Activated naive CD4-positive, alpha-beta T cell treated with anti-CD3 and anti-CD28 coated beads, Interleukin-2, amount 50 U/mL, for 72 hours (primary cell): ENCODE measurements around the gene SPOCK1. TPM values are rescaled to one million over a fixed set of nuclear protein-coding genes. Genes with fewer than 3 reads are reported as not detected.

Experiments
- ATAC-seq, 2 donors: fragments of 150-1000 bp; cut with Tn5 transposase; 2 replicates each; pipeline ENCODE4 v1.10.0; 2021; ENCODE audit warnings: mild to moderate bottlenecking in 2 of 2, moderate library complexity in 2 of 2
- DNase-seq, 2 donors: peaks; one replicate each; pipeline ENCODE4 v3.0.0; 2021 to 2022; ENCODE audit warnings: low spot score in 2 of 2
- H3K27ac Mint-ChIP-seq, 2 donors: one replicate each; pipeline ENCODE4 v1.8.0; 2022; ENCODE audit warnings: mild to moderate bottlenecking in 2 of 2, mixed read lengths in 2 of 2
- H3K36me3 Mint-ChIP-seq, 2 donors: one replicate each; pipeline ENCODE4 v1.8.0; 2022; ENCODE audit warnings: mixed read lengths in 2 of 2
- H3K9me3 Mint-ChIP-seq, 2 donors: one replicate each; pipeline ENCODE4 v1.8.0; 2022; ENCODE audit warnings: mixed read lengths in 2 of 2
- total RNA-seq, 2 donors: library from RNA; stranded (reverse); gene quantifications; one replicate each; pipeline ENCODE4 v1.2.3, GENCODE V29; 2022

Gene SPOCK1
- total RNA-seq, 2 donors from 2014 or later = not detected

DNA sequence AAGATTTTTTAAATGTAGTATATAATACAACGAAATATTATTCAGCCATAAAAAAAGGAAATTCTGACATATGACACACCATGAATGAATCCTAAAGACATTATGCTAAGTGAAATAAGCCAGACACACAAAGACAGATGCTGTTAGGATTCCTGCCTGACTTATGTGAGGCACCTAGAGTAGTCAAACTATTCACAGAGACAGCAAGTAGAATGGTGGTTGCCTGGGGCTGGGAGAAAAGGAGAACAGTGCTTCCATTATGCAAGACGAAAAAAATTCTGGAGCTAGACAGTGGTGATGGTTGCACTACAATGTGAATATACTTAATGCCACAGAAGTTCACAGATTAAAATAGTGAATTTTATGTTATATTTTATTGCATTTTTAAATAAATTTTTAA lies 66.8 kb downstream of the SPOCK1 start:
- Mint-ChIP-seq H3K27ac (no peak overlapping the region), H3K36me3 (no peaks in the 10 kb centered on the region), H3K9me3 (no peaks in the 10 kb centered on the region)
- ATAC-seq (no peak), DNase-seq (no peak)

DNA sequence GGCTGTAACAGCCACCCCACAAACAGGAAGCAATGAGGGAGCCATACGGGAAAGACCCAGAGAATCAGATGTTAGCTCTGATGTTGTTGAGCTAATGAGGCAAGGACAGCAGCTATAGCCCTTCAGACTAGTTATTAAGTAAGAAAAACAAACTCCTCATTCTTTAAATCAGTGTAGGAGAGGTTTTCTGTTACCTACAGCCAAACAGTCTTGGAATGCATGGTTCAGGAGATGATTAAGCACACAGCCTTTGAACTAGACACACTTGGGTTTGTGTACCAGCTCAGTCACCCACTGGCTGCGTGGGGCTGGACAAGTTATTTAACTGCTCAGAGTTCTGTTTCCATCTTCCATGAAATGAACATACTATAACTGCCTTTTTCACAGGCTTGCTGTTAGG lies 68.1 kb downstream of the SPOCK1 start:
- Mint-ChIP-seq H3K9me3 (no peaks in the 10 kb centered on the region), H3K27ac (no peak overlapping the region), H3K36me3 (no peaks in the 10 kb centered on the region)
- ATAC-seq (no peak), DNase-seq (no peak)

DNA sequence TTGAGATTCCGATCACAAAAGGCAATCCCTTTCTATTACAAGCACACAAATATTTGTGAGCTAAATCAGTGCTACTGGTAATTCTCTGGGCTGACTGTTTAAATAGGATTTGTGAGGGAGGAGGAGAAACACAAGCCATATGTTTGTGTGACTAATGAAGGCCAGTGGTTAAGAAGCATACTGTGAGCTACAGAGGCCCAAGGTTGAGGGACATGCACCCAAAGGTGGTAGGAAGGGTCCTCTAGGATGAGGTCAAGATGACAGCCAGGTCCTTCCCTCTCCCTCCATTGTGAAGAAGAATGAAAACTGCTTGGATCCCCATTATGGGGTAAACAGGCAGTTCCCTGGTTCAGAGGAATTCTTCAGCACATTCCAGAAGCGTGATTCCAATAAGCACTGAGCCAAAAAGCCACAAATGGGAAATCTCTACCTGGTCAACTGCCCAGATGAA lies 83.9 kb downstream of the SPOCK1 start:
- DNase-seq = no peak
- Mint-ChIP-seq H3K9me3 (peaks cover 8 to 9% of the 10 kb centered on the region in 2 donors), H3K36me3 (no peaks in the 10 kb centered on the region), H3K27ac (no peak overlapping the region)
- no peak for ATAC-seq

DNA sequence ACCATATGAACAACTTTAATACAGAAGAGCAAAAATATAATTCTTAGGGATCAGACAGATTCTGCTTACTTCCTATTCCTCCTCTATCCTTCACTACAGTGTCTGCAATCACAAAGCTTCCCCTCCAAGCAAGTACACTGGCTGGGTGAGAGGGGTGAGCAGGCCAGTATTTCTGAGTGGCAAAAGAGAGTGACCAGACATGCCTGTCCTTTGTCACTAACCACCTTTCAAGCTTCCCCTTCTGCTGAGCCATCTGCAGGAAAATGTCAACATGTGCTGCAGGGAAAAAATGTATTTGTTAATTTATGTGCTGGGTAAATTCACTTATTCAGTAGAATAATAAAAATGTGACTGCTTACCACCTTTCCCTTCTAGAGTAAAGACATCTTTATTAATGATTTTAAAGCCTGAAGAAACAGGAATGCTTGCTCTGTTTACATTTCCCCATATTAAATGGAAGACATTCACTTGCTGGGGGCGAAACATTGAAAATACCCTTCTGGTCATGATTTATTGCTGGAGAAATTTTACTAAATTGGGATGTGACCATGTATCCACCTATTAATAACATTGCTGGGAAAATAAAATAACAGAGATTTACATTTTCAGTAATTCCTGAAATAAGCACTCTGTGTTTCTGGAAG lies 84.9 kb downstream of the SPOCK1 start:
- Mint-ChIP-seq H3K36me3 (no peaks in the 10 kb centered on the region), H3K27ac (no peak overlapping the region), H3K9me3 (peaks cover 4 to 8% of the 10 kb centered on the region in 2 donors)
- no peak for DNase-seq
- no peak for ATAC-seq

DNA sequence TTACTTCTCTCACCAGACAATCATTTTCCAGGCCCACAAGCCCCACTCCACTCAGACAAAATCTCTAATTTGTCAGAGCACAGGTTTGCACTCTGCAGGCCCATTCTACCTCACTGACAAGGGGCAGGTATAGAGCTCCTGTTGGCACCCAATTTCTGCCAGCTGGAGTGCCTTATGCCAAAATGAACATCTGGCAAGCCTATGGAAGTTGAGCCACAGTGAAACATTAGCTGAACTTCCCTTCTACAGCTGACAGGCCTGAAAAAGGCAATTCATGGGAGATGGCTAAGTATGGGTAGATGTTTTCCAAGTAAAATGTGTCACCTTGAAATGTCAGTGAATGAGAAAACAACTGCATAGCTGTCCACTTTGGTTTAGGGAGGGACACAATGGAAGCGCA lies 87.0 kb downstream of the SPOCK1 start:
- no peaks in the 10 kb centered on the region for H3K36me3 Mint-ChIP-seq
- H3K27ac Mint-ChIP-seq = no peak overlapping the region
- peaks cover 4 to 8% of the 10 kb centered on the region in 2 donors for H3K9me3 Mint-ChIP-seq
- DNase-seq (no peak), ATAC-seq (no peak)

DNA sequence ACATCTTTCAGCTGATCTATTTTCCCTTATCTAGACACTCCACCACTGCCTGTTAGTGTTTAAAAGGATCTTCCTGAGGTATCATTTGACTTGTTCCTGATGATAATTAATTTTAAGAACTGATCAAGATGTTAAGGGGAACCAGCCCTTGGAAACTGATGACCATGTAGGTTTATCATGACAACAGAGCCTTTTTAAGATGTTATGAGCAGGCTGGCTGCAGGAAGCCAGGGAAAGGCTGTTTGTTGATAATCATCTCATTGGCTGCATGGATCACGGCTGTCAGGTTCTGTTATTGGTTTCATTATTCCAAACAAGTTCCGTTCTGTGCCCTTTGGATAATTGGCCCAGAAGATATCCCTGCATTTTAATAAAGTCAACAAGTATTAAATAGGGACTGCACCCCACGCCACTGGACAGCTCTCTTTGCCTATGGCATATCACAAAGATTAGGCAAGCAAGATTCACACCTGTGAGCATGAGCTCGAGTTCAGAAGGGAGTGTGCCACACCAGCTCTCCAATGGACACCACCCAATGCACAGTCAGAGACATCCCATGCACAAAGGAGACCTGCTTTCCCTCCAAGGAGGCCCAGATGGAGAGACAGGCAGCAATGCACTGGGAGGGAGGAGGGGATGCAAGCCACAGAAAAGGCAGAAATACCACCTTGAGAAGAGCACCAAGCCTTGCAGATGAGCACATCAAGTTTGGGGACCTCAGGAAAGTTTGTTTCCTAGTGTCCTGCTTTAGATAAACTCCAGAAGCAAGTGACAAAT lies 88.7 kb downstream of the SPOCK1 start:
- ATAC-seq (no peak), DNase-seq (no peak)
- H3K9me3 Mint-ChIP-seq = peaks cover 0 to 4% of the 10 kb centered on the region in 2 donors
- H3K27ac Mint-ChIP-seq = no peak overlapping the region
- H3K36me3 Mint-ChIP-seq = no peaks in the 10 kb centered on the region

DNA sequence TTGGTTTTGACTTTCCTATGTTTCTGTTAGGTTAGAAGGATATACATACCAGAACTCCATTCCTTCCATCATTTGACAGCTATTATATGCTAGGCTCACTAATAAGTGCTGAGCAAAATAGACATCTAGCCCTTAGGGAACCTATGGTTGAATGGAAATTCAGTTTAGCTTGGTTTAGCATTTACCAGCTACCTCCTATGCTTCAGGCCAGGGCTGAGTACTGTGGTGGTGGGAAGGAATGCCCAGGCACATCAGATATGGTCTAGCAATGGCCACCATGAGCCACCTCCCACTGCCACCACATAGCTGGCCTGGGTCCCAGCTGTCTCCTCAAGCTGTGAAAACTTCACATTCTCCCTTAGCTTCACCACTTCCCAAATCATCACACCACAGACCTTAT lies 89.4 kb downstream of the SPOCK1 start:
- ATAC-seq (no peak), DNase-seq (no peak)
- H3K9me3 Mint-ChIP-seq = no peaks in the 10 kb centered on the region
- no peak overlapping the region for H3K27ac Mint-ChIP-seq
- H3K36me3 Mint-ChIP-seq = no peaks in the 10 kb centered on the region

DNA sequence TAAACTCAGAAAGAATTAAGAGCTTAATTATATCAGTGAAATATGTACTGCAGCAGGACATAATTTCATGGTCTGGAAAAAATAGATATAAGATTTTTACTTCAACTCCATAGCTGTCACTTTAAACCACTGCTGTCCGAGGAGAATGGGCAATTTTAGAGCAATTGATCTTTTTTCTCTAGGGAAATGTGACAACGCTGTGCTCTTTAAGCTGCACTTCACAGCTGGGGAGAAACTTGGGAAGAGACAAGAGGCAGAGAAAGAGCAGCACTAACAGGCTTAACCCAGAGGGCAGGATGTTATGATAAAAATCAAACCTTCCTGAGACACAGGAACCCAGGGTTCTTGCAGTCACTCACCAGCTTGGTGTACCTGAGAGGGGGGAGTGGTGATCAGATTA lies 92.0 kb downstream of the SPOCK1 start:
- no peak overlapping the region for H3K27ac Mint-ChIP-seq
- no peak for DNase-seq
- ATAC-seq = no peak
- no peaks in the 10 kb centered on the region for H3K36me3 Mint-ChIP-seq
- no peaks in the 10 kb centered on the region for H3K9me3 Mint-ChIP-seq

DNA sequence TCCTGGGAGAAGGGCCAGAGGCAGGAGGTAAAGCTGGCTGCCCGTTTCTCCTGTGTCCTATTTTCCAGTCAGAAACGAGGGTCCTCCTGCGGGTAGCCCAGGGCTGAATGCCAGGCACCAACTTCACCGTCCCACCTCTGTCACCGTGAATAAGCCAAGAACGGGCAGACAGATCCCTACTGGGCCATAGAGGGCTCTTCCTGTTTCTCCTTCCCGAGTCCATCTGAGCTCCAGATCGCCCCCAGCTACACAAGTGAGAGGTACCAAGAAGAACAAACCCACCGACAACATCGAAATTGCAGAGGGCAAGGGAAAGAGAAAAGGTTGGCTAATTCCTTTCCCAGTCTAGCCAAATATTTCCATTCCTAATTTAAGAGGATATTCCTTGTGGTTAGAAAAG lies 93.7 kb downstream of the SPOCK1 start:
- Mint-ChIP-seq H3K27ac (no peak overlapping the region), H3K9me3 (no peaks in the 10 kb centered on the region), H3K36me3 (no peaks in the 10 kb centered on the region)
- DNase-seq (no peak), ATAC-seq (no peak)

DNA sequence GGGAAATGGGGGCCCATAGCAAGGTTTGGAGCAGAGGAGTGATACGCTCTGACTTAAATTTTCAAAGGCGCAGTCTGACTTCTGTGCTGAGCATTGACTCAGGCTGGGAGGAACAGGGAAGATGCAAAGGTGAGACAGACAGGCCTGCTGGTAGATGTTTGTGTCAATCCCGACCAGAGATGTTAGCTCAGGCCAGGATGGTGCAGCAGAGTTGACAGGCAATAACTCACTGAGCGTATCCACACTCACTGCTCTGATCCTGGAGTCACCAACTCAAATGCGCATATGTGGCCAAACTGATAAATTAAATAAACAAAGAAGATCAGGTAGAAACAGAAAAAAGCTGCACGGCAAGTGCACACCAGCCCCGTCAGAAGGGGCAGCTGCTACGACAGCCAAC lies 95.3 kb downstream of the SPOCK1 start:
- Mint-ChIP-seq H3K36me3 (no peaks in the 10 kb centered on the region), H3K27ac (no peak overlapping the region), H3K9me3 (no peaks in the 10 kb centered on the region)
- no peak for ATAC-seq
- DNase-seq = no peak

DNA sequence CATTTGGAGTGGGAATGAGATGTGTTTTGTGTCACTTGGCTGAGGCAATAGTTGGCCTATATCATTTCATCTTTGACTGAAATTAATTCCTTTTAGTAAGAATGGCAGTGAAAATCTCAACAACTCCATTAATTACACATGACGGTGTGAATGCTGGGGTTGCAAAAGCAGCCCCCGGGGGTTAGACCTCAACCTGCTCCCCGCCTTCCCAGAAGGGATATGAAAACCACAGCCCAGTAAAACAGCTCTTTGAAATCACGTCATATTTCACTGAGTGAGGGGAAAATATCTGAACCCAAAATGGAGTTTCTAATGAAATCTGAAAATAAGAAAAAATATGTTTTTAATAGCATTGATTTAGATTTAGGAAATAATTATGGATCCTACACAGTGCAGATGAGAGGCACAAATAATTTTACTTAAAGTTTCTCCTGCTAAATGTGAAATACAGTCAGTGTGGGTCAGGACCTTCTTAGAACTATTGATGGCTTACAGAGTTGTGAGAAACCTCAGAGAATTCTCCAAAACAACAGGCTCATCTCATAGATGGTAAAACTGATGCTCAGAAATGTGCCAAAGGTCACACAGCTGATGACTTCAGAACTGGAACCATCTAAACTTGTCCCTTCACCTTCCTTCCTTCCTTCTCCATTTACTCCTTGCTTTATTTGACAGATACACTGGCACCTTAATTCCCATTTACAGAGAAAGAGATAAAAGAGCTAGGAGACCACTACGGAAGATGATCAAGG lies 96.5 kb downstream of the SPOCK1 start:
- ATAC-seq = no peak
- Mint-ChIP-seq H3K27ac (no peak overlapping the region), H3K36me3 (no peaks in the 10 kb centered on the region), H3K9me3 (no peaks in the 10 kb centered on the region)
- no peak for DNase-seq

DNA sequence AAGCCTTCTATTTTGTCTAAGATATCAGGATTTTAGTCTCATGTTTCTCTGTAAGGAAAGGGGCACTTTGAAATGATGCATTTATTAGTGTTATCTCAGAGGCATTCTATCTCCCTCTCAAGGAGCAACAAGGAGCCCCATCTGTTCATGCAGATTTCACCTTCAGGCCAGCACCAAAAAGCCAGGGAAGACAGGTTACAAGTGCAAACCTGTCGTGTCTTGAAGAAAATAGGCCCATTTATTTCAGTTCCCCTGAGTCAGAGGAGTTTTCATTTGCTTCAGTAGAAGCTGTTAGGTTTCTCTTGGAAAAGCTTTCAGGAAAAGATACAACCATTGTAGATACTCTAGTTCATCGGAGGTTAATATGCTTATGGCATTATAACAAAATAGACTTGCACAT lies 97.2 kb downstream of the SPOCK1 start:
- DNase-seq (no peak), ATAC-seq (no peak)
- H3K36me3 Mint-ChIP-seq = no peaks in the 10 kb centered on the region
- H3K9me3 Mint-ChIP-seq = no peaks in the 10 kb centered on the region
- no peak overlapping the region for H3K27ac Mint-ChIP-seq

DNA sequence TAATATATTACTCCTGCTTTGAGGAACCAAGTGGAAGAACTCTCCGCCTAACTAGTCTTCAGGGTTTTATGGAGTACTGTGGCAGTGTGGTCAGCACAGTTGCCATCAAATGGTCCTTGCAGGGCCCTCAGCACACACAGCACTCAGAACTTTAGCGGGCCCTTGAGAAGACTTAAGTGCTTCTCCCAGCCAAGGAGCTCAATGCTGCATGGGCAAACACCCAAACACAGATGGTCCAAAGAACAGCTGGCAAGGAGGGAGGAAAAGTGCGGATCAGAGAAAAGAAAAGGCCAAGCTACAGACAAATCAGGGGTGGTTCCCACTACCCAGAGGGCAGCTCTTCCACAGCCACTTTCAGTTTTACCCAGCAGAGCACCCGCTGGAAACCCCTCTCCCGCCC lies 98.6 kb downstream of the SPOCK1 start:
- no peak for DNase-seq
- no peak for ATAC-seq
- Mint-ChIP-seq H3K9me3 (no peaks in the 10 kb centered on the region), H3K27ac (no peak overlapping the region), H3K36me3 (no peaks in the 10 kb centered on the region)

DNA sequence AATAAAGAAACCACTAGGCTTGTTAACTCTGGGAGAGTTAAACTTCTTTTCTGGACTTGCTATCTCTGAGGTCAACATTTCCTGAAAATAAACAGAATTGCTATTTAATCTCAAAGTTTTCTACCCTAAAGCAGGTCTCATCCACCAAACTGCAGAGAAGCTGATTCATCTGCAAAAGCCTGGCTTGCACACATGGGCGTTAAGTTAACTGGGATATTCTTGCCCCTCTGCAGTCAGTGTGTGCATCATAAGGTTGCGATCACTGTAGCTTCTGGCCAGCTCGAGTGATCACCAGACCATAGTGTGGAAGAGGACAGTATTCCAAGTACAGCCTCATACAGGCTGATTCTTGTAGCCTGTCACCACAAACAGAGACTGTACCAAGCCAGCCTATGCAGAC lies 99.2 kb downstream of the SPOCK1 start:
- Mint-ChIP-seq H3K9me3 (no peaks in the 10 kb centered on the region), H3K27ac (no peak overlapping the region), H3K36me3 (no peaks in the 10 kb centered on the region)
- no peak for DNase-seq
- no peak for ATAC-seq

DNA sequence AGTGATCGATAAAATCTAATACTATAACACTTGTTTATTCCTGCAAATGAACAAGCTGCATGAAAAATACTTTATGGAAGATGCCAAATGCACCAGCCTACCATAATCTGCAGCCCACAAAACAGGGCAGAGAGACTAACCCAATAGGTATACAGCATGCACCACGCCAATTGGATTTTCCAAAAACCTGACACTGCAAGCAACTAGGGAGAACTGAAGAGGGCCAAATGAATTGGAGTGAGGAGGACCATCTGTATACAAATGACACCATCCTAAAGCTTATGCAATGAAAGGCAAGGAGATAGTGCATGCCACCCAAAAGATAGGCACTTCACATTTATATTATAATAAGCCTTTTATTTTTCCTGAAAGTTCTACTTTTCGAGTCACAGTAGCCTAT lies 100.4 kb downstream of the SPOCK1 start:
- no peaks in the 10 kb centered on the region for H3K36me3 Mint-ChIP-seq
- DNase-seq (no peak), ATAC-seq (no peak)
- no peak overlapping the region for H3K27ac Mint-ChIP-seq
- no peaks in the 10 kb centered on the region for H3K9me3 Mint-ChIP-seq

DNA sequence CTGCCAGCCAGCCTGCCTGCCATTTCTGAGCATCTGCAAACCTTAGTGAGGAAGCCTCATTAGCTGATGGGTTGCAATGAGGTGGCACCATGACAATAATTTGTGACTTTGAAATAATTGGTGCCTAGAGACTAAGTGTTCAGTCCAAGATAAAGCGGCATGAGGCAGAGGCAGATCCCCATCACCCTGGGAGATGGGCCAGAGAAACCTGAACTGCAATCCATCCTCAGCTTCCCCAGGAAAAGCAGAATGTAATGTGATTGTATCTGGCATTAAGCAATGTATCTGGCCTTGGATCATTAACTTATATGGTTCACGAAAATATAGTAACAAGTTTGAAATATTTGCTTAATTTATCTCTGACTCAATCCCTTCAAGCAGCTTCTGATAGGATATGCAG lies 101.0 kb downstream of the SPOCK1 start:
- ATAC-seq (no peak), DNase-seq (no peak)
- no peaks in the 10 kb centered on the region for H3K36me3 Mint-ChIP-seq
- H3K27ac Mint-ChIP-seq = no peak overlapping the region
- no peaks in the 10 kb centered on the region for H3K9me3 Mint-ChIP-seq

DNA sequence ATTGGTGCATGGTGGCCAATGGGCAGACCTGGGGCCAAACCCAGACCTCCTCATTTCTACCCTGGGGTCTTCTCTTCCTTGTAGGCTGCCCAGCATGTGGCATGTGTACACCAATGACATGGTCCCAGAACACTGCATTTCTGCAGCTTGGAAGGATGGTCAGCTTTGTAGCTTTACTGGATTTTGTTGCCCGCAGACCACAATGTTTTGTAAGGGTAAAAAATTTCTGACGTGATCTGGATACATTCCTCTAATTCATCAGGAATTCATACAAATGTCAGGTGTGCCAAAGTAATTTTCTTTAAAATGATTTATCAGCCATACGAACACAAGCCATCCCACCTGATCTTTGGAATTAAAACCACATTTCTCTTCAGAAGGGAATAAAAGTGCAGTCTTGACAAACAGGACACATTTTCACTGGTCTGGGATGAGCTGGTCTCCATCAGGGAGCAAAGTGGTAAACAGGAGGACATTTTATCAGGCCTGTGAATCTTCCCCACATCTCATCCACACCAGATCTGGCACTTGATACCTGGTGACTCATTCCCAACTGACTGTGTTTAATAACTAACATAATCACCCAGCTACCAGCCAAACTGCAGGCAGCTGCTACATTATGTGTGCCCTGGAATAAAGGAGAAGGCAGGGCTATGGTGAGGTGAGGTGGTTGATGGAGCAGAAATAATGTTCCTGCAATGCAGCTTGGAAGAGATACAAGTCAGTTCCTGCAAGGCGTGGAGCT lies 103.9 kb downstream of the SPOCK1 start:
- DNase-seq = no peak
- peaks cover 5 to 7% of the 10 kb centered on the region in 2 donors for H3K9me3 Mint-ChIP-seq
- H3K27ac Mint-ChIP-seq = no peak overlapping the region
- no peak for ATAC-seq
- no peaks in the 10 kb centered on the region for H3K36me3 Mint-ChIP-seq
